Measurements from ENCODE around the gene INPP5D. TPM values are rescaled to one million over a fixed set of nuclear protein-coding genes. Genes with fewer than 3 reads are reported as not detected.
"Not testable (repeated sequence)": the region's sequence is repeated elsewhere in the genome, so short reads cannot be mapped to it uniquely, and the experiment has no call there.

The INPP5D gene
- total RNA-seq, 1 experiment from 2014 or later = 2.3 TPM

GRCh38 chr2:233064530-233065199 lies 4.5 kb downstream of the INPP5D start:
- Histone ChIP-seq H3K36me3 (ENCODE audit: insufficient read depth, low read length, poor library complexity, severe bottlenecking) (no peaks in the 10 kb centered on the region), H3K9me3 (ENCODE audit: low read depth, low read length, poor library complexity, severe bottlenecking) (no peaks in the 10 kb centered on the region), H3K27ac (ENCODE audit: low read depth, low read length, poor library complexity, severe bottlenecking) (no peak overlapping the region), H3K4me3 (ENCODE audit: low read depth, low read length, poor library complexity, severe bottlenecking) (no peak overlapping the region), H3K27me3 (replicated peaks; ENCODE audit: insufficient read depth, low read depth, low read length, poor library complexity) (no peaks in the 10 kb centered on the region), H3K4me1 (ENCODE audit: insufficient read depth, low read length, poor library complexity, severe bottlenecking) (no peaks in the 10 kb centered on the region)
- TF ChIP-seq EZH2 (IDR thresholded peaks at IDR 0.05; ENCODE audit: borderline replicate concordance, low read depth, low read length, poor library complexity, severe bottlenecking) (no peak), CTCF (conservative IDR thresholded peaks at IDR 0.05; ENCODE audit: low read depth, low read length) (no peak)
- POLR2A ChIA-PET (ENCODE audit: low non-redundant PET) = no interaction called here
- CTCF ChIA-PET = no interaction called here
- BruUV-seq (replicated peaks) = no TSS peak
- intact Hi-C loops (cut with micrococcal nuclease; ENCODE audit: unreplicated experiment) = no loop called here
- no peak for DNase-seq (ENCODE audit: low spot score)

GRCh38 chr2:233065200-233065589 lies 5.1 kb downstream of the INPP5D start:
- POLR2A ChIA-PET (ENCODE audit: low non-redundant PET); H3K27ac ChIP-seq (ENCODE audit: low read depth, low read length, poor library complexity, severe bottlenecking); BruUV-seq (replicated peaks); CTCF ChIA-PET; H3K4me1 ChIP-seq (ENCODE audit: insufficient read depth, low read length, poor library complexity, severe bottlenecking); H3K9me3 ChIP-seq (ENCODE audit: low read depth, low read length, poor library complexity, severe bottlenecking); intact Hi-C loops (cut with micrococcal nuclease; ENCODE audit: unreplicated experiment); H3K27me3 ChIP-seq (replicated peaks; ENCODE audit: insufficient read depth, low read depth, low read length, poor library complexity); DNase-seq (ENCODE audit: low spot score); H3K36me3 ChIP-seq (ENCODE audit: insufficient read depth, low read length, poor library complexity, severe bottlenecking); H3K4me3 ChIP-seq (ENCODE audit: low read depth, low read length, poor library complexity, severe bottlenecking): not testable (repeated sequence)

- no peak overlapping the region for H3K4me3 ChIP-seq (ENCODE audit: low read depth, low read length, poor library complexity, severe bottlenecking)
- ChIA-PET CTCF (no interaction called here), POLR2A (ENCODE audit: low non-redundant PET) (no interaction called here)
- no peaks in the 10 kb centered on the region for H3K9me3 ChIP-seq (ENCODE audit: low read depth, low read length, poor library complexity, severe bottlenecking)
- H3K27ac ChIP-seq (ENCODE audit: low read depth, low read length, poor library complexity, severe bottlenecking) = no peak overlapping the region
- no peaks in the 10 kb centered on the region for H3K27me3 ChIP-seq (replicated peaks; ENCODE audit: insufficient read depth, low read depth, low read length, poor library complexity)
- TF ChIP-seq CTCF (conservative IDR thresholded peaks at IDR 0.05; ENCODE audit: low read depth, low read length) (no peak), EZH2 (IDR thresholded peaks at IDR 0.05; ENCODE audit: borderline replicate concordance, low read depth, low read length, poor library complexity, severe bottlenecking) (no peak)
- H3K4me1 ChIP-seq (ENCODE audit: insufficient read depth, low read length, poor library complexity, severe bottlenecking) = no peaks in the 10 kb centered on the region
- DNase-seq (ENCODE audit: low spot score) = no peak
- intact Hi-C loops (cut with micrococcal nuclease; ENCODE audit: unreplicated experiment) = no loop called here
- no TSS peak for BruUV-seq (replicated peaks)
- no peaks in the 10 kb centered on the region for H3K36me3 ChIP-seq (ENCODE audit: insufficient read depth, low read length, poor library complexity, severe bottlenecking)
Measured at GRCh38 chr2:233065954-233066470, 5.9 kb downstream of the INPP5D start.

Measured in A673 (cell line).